AG09319 (cell line): Measurements from ENCODE around the gene CRABP2.
A peak's percentile ranks its signal among the peaks of the same experiment; 100 is the strongest.

ENCODE experiments used
- DNase-seq: peaks from one replicate; pipeline ENCODE4 v3.0.0-alpha.2; 2010; ENCODE audit warnings: low read depth; ENCODE audit errors: extremely low read depth
- CTCF ChIP-seq: IDR thresholded peaks from 2 replicates; pipeline ENCODE4 v1.5.1; 2011; ENCODE audit warnings: low read depth, mild to moderate bottlenecking, inconsistent platforms, low read length, moderate library complexity

Gene CRABP2

GRCh38 chr1:156707417-156708217 is 2.2 kb upstream of the CRABP2 start:
- no peak for DNase-seq
- no peak for TF ChIP-seq CTCF

- no peak for TF ChIP-seq CTCF
- peak; percentile 83 for DNase-seq
Observed at GRCh38 chr1:156706657-156707416, 1.5 kb upstream of the CRABP2 start.

- peak; percentile 81 for TF ChIP-seq CTCF
- DNase-seq, result no peak
Observed at GRCh38 chr1:156705918-156706656, 704 bp upstream of the CRABP2 start.

- DNase-seq, result no peak
- no peak for TF ChIP-seq CTCF
Observed at GRCh38 chr1:156704930-156705320, 458 bp downstream of the CRABP2 start.

GRCh38 chr1:156704166-156704711 is 1.1 kb downstream of the CRABP2 start:
- no peak for TF ChIP-seq CTCF
- no peak for DNase-seq

GRCh38 chr1:156703741-156704140 is 1.6 kb downstream of the CRABP2 start:
- DNase-seq, result no peak
- TF ChIP-seq CTCF, result no peak; the same call in 1 of the 2 replicates

- no peak for DNase-seq
- TF ChIP-seq CTCF, result no peak
Observed at GRCh38 chr1:156703336-156703735, 2.0 kb downstream of the CRABP2 start.
